Left renal pelvis (tissue), 4 donors: ENCODE data around the gene SWI5. TPM values are rescaled to one million over a fixed set of nuclear protein-coding genes. Genes with fewer than 3 reads are reported as not detected.

Experiments used
- DNase-seq, 4 donors: peaks; one replicate each; pipeline ENCODE4 v3.0.0-alpha.2; 2013; ENCODE audit warnings: low read depth in 4 of 4, low spot score in 3 of 4
- polyA plus RNA-seq, 4 donors: library from polyadenylated mRNA; unstranded; fragments of 120-200 nt; gene quantifications; one replicate each; pipeline ENCODE4 v1.2.1, GENCODE V29; 2013; ENCODE audit not compliant: insufficient read length in 4 of 4

SWI5 gene
- polyA plus RNA-seq, 4 donors, result 24.7 to 35.7 (median 31.1) TPM

DNA sequence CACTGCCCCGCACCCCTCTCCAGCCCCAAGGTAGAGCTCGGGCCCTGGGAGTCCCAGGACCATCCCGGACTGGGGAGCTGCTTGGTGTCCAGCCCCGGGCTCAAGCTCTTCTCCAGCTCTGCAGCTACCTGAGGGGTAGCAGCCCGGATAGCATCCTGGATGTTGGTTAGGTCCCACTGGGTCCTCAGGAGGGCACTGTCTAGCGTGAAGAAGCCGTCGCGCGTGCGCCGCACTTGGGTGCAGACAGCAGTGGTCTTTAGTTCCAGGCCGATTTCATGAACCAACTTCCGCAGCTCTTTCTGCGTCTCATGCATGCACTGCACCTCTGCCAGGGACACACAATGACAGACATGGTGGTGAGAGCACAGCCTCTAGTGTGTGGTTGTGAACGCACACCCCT lies 33.5 kb downstream of the SWI5 start:
- no peak for DNase-seq

- no peak for DNase-seq
These were observed 34.4 kb downstream of the SWI5 start for GRCh38 chr9:128310461-128310860.

GRCh38 chr9:128314697-128315096 lies 38.6 kb downstream of the SWI5 start:
- no peak for DNase-seq

- DNase-seq, result no peak
These were observed 40.3 kb downstream of the SWI5 start for GRCh38 chr9:128316421-128316820.

GRCh38 chr9:128317629-128318028 lies 41.6 kb downstream of the SWI5 start:
- DNase-seq, result no peak

DNA sequence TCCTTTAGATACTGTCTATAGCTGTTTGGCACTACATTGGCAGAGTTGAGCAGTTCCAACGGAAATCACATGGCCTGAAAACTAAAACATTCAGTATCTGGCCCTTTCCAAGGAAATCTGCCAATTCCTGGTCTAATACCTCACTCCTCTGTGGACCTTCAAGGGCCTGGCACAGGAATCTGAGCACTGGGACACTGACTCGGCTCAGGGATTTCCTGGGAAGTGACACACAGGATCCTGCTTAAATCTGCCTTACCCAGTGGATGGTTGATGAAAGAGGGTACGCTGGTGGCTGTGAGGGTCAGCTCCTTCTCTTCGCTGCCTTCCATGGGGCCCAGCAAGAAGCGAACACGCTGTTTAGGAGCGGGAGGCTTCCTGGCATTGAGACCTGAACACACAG lies 45.3 kb downstream of the SWI5 start:
- DNase-seq, result no peak

- DNase-seq, result no peak
These were observed 45.9 kb downstream of the SWI5 start for GRCh38 chr9:128321879-128322403.

GRCh38 chr9:128322404-128323211 lies 46.5 kb downstream of the SWI5 start, which contains the start of the genes COQ4 and TRUB2:
Gene COQ4, plus strand, starts transcription at chr9:128322839. Its CDS starts 20 bp downstream, at chr9:128322859.
Gene TRUB2, minus strand, starts transcription at chr9:128322447. Its CDS starts 39 bp downstream, at chr9:128322408.
- DNase-seq, result peak; percentile 92 to 96 (median 92)

- no peak for DNase-seq
These were observed 47.2 kb downstream of the SWI5 start for GRCh38 chr9:128323212-128323730.

- no peak for DNase-seq
These were observed 47.7 kb downstream of the SWI5 start for GRCh38 chr9:128323791-128324190.

GRCh38 chr9:128324401-128324800 lies 48.3 kb downstream of the SWI5 start:
- no peak for DNase-seq

GRCh38 chr9:128325629-128326028 lies 49.6 kb downstream of the SWI5 start:
- no peak for DNase-seq

DNA sequence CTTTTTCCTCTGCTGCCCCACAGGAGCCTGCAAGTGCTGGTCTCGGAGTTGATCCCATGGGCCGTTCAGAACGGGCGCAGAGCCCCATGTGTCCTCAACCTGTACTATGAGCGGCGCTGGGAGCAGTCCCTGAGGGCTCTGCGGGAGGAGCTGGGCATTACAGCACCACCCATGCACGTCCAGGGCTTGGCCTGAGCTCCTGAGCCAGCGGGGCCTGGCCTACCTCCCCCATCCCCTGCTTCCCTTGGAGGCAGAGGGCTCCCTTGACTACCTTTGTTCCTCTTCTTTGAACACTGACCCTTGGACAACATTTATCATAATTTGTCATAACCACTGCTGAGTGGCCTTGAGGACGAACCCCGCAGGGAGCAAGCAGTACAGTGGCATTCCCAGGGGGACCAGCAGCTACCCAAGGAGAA lies 57.4 kb downstream of the SWI5 start:
- no peak for DNase-seq

DNA sequence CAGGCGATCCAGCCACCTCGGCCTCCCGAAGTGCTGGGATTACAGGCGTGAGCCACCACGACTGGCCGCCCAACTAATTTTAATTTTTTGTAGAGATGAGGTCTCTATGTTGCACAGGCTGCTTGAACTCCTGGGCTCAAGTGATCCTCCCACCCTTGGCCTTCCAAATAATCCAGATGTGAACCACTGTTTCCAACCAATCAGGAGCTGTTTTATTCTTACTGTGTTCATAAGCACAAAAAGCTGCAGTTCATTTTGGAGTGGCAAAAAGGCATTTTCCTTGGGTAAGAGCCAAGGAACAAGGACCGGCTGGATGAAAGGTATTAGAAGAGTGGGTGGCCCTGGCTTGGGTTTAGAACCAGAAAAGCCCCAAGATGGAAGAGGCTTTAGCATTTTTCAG lies 59.1 kb downstream of the SWI5 start:
- no peak for DNase-seq

DNA sequence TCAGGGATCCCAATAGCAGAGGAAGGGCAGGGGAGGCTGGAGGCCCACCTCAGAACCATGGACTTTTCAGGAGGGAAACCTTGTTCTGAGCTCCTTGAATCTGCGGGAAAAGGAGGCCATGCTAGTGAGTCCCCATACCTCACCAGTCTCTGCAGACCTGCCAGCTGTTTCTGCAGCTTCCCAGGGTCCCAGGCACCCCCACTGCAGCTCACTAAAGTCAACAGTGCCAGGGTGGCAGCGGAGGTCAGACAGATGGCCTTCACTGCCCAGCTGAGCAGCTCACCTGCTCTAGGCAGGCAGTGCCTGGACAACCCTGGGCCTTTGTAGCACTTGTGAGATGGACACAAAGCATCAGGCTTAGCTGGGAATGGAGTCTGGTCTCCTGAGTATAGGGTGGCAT lies 59.8 kb downstream of the SWI5 start:
- no peak for DNase-seq

DNA sequence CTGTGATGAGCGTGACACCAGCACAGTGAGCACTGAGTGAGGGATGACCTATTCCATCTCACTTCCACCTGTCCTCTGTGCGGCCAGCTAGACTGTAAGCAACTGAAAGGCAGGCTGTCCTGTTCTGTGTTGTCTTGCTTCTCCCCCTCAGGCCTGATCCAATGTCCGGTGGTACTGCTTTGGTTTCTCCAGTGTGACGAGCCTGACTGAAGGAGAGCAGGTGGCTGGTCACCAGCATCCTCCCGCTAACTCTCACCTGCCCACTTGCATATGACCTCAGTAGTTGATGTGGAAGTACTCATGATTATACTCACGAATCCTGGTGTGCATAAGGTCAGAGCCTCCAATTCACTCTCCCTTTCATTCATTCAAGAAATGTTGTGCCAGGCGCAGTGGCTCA lies 61.9 kb downstream of the SWI5 start:
- DNase-seq, result no peak

Other genes with a start within 250 kb of the SWI5 start
- gene NAIF1, start 209.0 kb upstream of the SWI5 start, polyA plus RNA-seq, result 10 to 100 TPM in 2 of 4 donors, 1 to 10 TPM in 2; 7.6 to 14.0 (median 11.0) TPM
- 10 to 100 TPM; 12.5 to 17.2 (median 13.1) TPM for gene SLC25A25, start 208.0 kb upstream of the SWI5 start, polyA plus RNA-seq
- 10 to 100 TPM; 27.0 to 68.2 (median 42.8) TPM for gene PTGES2, start 148.5 kb upstream of the SWI5 start, polyA plus RNA-seq
- gene LCN2, start 126.8 kb upstream of the SWI5 start, polyA plus RNA-seq, result 1 to 10 TPM in 2 of 4 donors, under 1 TPM in 1, not detected in 1; 0.80 to 4.6 (median 1.3) TPM
- gene BBLN, start 116.0 kb upstream of the SWI5 start, polyA plus RNA-seq, result 10 to 100 TPM; 33.1 to 65.4 (median 38.4) TPM
- 100 to 1,000 TPM; 116 to 160 (median 124) TPM for gene CIZ1, start 84.7 kb upstream of the SWI5 start, polyA plus RNA-seq
- gene DNM1, start 72.9 kb upstream of the SWI5 start, polyA plus RNA-seq, result 100 to 1,000 TPM in 2 of 4 donors, 10 to 100 TPM in 2; 47.8 to 204 (median 102) TPM
- 100 to 1,000 TPM in 2 of 4 donors, 10 to 100 TPM in 2; 71.5 to 126 (median 94.2) TPM for gene GOLGA2, start 269 bp upstream of the SWI5 start, polyA plus RNA-seq
- gene TRUB2, start 46.2 kb downstream of the SWI5 start, polyA plus RNA-seq, result 10 to 100 TPM; 27.6 to 42.9 (median 36.1) TPM
- gene COQ4, start 46.6 kb downstream of the SWI5 start, polyA plus RNA-seq, result 10 to 100 TPM; 35.3 to 92.2 (median 56.3) TPM
- 10 to 100 TPM; 11.2 to 22.6 (median 16.7) TPM for gene SLC27A4, start 64.3 kb downstream of the SWI5 start, polyA plus RNA-seq
- gene URM1, start 95.1 kb downstream of the SWI5 start, polyA plus RNA-seq, result 10 to 100 TPM; 48.5 to 61.2 (median 53.6) TPM
- gene CERCAM, start 144.6 kb downstream of the SWI5 start, polyA plus RNA-seq, result 100 to 1,000 TPM in 1 of 4 donors, 10 to 100 TPM in 3; 37.7 to 103 (median 50.1) TPM
- gene ODF2, start 179.7 kb downstream of the SWI5 start, polyA plus RNA-seq, result 10 to 100 TPM; 29.8 to 51.4 (median 45.3) TPM
- gene GLE1, start 228.4 kb downstream of the SWI5 start, polyA plus RNA-seq, result 10 to 100 TPM; 20.0 to 30.7 (median 30.3) TPM